Sigmoid colon (tissue), 4 donors: ENCODE measurements around the gene RFX3.

ENCODE experiments used
- EP300 ChIP-seq, 4 donors: sonication (generic); formaldehyde crosslinking; IDR thresholded peaks; one replicate each; pipeline ENCODE4 v1.6.1; 2017; ENCODE audit warnings: antibody characterized with exemption in 4 of 4
- POLR2A ChIP-seq, 2 donors: fragments of 450-650 bp; IDR thresholded peaks; one replicate each; pipeline ENCODE4 v1.6.1; 2016; ENCODE audit warnings: antibody characterized with exemption in 2 of 2, mild to moderate bottlenecking in 2 of 2, moderate library complexity in 2 of 2
- POLR2AphosphoS5 ChIP-seq, 4 donors: sonication (generic); formaldehyde crosslinking; IDR thresholded peaks; one replicate each; pipeline ENCODE4 v1.6.1; 2017; ENCODE audit warnings: antibody characterized with exemption in 4 of 4
- TF ChIP-seq, protein P1 (sequence below), 4 experiments: fragments of 450-650 bp in 3 of 4; fragments of 200-600 bp in 1 of 4; IDR thresholded peaks; one replicate each; pipeline ENCODE4 v1.5.1; 2016 to 2019; ENCODE audit warnings: antibody characterized with exemption in 4 of 4, mild to moderate bottlenecking in 3 of 4, moderate library complexity in 2 of 4

- TF ChIP-seq POLR2A (IDR thresholded peaks at IDR 0.05) (no peak), POLR2AphosphoS5 (IDR thresholded peaks at IDR 0.05) (no peak), EP300 (IDR thresholded peaks at IDR 0.05) (no peak)
- TF ChIP-seq, protein P1, sequence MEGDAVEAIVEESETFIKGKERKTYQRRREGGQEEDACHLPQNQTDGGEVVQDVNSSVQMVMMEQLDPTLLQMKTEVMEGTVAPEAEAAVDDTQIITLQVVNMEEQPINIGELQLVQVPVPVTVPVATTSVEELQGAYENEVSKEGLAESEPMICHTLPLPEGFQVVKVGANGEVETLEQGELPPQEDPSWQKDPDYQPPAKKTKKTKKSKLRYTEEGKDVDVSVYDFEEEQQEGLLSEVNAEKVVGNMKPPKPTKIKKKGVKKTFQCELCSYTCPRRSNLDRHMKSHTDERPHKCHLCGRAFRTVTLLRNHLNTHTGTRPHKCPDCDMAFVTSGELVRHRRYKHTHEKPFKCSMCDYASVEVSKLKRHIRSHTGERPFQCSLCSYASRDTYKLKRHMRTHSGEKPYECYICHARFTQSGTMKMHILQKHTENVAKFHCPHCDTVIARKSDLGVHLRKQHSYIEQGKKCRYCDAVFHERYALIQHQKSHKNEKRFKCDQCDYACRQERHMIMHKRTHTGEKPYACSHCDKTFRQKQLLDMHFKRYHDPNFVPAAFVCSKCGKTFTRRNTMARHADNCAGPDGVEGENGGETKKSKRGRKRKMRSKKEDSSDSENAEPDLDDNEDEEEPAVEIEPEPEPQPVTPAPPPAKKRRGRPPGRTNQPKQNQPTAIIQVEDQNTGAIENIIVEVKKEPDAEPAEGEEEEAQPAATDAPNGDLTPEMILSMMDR (IDR thresholded peaks at IDR 0.05): no peak
These were observed 204.6 kb downstream of the RFX3 start for GRCh38 chr9:3321186-3321585.
